GF-D8 (cell line): Measurements from ENCODE around the gene CXCL14.

Source experiments
- DNase-seq: peaks from one replicate; lab custom pipeline; 2025; lab: John Stamatoyannopoulos, UW

The CXCL14 gene, protein sequence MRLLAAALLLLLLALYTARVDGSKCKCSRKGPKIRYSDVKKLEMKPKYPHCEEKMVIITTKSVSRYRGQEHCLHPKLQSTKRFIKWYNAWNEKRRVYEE

DNA sequence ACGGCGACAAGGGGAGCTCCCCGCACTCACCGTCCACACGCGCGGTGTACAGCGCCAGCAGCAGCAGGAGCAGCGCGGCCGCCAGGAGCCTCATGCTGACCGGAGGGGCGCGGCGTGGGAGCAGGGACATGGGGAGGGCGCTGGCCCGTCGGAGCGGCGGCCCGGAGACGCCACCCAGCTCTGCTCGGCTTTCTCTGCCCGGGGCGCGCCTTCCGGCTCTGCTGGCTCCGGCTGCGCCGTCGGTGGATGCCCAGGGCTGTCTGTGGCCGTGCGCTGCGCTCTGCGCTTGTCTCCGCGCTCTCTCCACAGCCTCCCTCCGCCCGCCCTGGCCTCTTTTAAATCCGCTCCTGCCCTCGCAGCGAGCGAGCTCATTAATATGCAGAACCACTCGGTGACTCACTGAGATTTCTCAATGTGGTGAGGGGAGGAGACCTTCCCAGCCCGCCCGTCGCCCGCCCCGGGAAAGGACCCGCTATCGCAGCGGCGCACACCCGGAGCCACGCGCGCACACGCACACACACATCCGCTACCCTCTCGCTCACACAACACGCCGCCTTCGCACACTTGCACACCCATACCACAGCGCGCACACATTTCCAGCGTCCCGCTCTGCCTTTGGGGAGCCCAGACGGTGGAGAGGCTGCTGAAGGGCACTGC, at the start of gene CXCL14:
CXCL14 (minus strand) TSS at position 307 of the 657 bp plus-strand sequence; CDS start at position 94, 213 bp downstream.
- DNase-seq = no peak

GRCh38 chr5:135626636-135627035, 47.8 kb upstream of the CXCL14 start:
- no peak for DNase-seq

DNA sequence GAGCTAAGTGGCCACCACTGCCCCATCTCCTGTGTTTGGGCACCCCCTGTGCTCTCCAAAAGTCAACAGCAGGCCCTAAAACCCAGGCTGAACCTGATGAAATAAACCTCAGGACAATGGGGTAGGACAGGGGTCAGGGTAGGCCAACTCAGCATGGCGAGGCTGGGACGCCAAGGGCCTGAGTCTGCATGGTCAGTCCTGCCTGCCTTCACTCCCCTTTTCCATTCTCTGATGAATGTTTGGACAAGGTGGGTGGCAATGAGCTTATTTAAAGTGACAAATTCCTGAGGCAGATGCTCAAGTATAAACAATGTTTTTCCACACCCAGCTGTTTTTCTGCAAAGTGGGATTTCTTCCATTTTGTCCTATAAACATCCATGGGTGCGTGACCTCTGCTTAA, 47.2 kb upstream of the CXCL14 start:
- DNase-seq = no peak

- DNase-seq = no peak
These were observed 46.7 kb upstream of the CXCL14 start for GRCh38 chr5:135625486-135625885.

- no peak for DNase-seq
These were observed 46.3 kb upstream of the CXCL14 start for GRCh38 chr5:135625061-135625460.

DNA sequence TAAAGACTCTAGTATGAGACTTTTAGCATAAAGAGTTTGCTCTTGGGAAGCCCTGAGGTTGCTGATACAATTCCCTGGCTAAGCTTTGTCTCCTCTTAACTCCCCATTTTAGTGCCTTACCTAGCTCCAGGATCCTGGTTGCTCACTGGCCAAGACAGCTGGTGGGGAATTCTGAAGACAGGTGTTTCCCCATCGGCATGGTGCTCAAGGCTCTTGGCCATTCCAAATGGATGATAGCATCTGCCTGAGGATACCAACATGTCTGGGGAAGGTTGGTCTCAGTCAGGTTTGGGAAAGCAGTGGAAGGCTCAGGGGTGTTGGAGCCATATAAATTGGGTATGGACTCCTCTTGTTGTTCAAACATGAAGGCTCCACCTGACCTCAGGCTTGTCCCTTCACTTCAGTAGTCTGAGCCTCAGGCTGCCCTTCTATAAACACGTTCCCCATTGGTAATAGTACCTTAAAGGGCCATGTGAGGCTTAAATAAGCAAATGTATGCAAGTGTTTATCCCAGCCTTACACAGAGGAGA, 44.5 kb upstream of the CXCL14 start:
- no peak for DNase-seq

DNA sequence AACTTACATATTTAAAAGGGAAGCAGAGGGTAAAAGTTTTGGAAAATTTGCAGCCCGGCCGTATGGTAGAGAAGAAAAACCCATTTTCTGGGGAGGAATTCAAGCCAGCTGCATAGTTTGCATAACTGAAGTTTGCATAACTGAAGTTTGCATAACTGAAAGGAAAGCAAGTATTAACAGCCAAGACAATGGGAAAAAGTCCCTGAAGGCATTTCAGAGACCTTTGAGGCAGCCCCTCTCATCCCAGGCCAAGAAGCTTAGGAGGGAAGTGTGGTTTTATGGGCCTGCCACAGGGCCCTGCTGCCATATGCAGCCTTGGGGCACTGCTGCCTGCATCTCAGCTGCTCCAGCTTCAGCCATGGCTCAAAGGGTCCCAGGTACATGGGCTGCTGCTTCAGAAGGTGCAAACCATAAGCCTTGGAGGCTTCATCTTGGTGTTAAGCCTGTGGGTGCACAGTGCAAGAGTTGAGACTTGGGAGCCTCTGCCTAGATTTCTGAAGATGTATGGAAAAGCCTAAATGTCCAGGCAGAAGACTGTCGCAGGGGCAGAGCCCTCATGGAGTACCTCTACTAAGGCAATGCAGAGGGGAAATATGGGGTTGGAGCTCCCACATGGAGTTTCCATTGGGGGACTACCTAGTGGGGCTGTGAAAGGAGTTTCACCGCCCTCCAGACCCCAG, 36.9 kb upstream of the CXCL14 start:
- no peak for DNase-seq

DNA sequence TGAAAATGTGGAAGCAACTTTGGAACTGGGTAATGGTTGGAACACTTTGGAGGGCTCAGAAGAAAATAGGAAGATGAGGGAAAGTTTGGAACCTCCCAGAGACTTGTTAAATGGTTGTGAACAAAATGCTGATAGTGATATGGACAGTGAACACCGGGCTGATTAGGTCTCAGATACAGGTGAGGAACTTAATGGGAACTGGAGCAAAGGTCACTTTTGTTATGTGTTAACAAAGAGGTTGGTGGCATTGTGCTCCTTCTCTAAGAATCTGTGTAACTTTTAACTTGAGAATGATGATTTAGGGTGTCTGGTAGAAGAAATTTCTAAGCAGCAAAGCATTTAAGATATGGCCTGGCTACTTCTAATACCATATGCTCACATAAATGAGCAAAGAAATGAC, 36.4 kb upstream of the CXCL14 start:
- no peak for DNase-seq

DNA sequence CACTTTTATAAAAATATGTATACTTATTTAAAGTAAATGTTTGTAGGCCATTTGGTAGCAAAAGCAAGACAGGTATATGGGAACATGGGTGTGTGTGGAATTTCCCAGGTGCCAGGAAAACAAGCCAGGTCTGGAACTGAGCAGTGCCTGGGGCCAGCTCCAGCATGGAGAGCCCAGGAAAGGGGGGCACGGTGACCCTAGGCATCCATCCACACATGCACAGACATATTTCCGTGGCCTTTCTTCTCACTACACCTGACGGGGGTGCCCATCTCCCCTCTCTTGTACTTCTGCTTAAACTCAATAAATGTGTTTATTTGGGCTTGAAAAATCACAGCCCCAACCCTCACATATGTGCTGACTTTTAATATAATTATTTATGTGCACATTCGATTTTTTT, 31.2 kb upstream of the CXCL14 start:
- no peak for DNase-seq

DNA sequence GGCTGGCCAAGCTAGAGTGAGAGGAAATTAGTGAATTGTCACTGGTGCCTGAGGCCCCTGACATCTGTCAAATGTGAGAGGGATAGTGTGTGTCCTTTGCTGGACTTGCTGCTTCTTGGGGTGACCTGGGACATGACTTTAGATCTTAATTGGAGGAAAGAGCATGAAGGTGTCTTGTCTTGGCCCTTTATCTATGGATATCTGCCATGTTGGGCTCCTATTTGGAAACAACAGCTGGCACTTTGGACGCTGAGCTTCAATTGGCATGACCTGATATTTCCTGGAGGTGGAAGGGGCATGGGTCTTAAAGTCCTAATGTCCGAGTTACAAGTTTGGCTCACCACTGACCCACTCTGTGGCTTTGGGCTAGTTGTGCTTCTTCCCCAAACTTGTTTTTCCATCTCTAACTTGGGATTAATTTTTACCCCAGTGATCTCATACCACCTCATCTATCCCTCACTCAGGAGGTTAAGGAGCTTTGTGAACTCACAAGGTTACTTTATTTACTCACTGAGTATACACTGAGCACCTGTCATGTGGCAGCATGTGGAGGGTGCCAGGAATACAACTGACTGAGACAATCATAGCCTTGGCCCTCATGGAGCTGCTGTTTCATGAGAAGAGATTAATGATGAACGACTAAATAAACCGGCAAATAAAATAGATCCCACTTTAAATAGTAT, 30.1 kb upstream of the CXCL14 start:
- DNase-seq = no peak

DNA sequence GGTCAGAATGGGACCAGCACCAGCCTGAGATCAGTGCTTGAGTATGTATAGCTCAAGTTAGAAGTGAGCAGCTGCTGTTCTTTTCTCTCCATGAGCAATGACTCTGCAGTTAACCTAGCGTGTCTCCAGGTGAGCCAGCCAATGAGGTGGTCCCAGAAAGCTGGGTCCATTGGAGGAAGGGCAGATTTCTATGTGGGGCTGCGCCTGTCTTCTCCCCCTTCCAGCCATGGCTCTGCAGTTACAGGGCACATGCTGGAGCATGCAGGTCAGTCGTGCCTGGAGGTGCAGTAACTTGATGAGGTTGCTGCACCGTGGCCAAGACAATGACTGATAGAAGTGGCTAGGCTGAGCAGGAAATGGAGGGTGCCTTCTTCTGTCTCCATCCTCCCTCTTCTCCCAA, 29.6 kb upstream of the CXCL14 start:
- no peak for DNase-seq

DNA sequence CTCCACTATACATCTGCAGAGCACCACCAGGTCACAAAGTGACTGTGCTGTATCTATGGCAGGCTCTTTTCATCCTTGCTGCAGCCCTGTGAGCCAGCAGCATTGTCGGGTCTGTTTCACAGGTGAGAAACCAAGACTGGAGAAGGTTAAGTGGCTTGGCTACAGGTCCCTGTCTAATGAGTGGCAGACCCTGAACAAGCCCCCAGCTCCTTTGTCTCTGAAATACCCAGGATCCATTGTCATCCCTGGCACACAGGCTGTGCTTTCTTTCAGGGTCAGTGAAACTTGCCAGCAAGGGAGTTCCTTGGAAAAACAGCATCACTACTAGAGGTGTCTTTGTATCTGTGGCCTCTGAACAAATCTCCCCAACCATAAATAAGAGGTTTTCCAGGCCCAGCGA, 27.6 kb upstream of the CXCL14 start:
- DNase-seq = no peak

- no peak for DNase-seq
These were observed 26.4 kb upstream of the CXCL14 start for GRCh38 chr5:135605221-135605620.

- no peak for DNase-seq
These were observed 25.3 kb upstream of the CXCL14 start for GRCh38 chr5:135604056-135604455.

- no peak for DNase-seq
These were observed 24.3 kb upstream of the CXCL14 start for GRCh38 chr5:135602882-135603721.

DNA sequence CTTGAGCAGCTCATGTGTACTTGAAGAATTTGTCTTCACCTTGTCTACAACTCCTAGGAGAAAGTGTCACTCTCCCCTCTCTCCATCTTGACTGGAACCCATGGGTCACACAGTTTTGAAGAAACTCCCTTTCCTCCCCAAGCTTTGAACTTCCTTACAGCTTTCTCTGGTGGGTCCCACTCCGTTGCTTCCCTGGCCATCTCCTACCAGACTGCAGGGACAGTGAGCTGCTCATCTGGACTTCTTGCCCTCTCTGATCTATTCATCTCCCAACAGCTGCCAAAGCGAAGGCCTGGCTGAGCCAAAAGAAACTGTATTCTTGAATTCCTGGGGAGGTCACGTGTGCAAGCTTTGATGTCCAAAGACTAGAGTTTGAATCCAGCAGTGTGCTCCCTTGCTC, 22.7 kb upstream of the CXCL14 start:
- DNase-seq = no peak

- no peak for DNase-seq
These were observed 22.2 kb upstream of the CXCL14 start for GRCh38 chr5:135600971-135601381.

DNA sequence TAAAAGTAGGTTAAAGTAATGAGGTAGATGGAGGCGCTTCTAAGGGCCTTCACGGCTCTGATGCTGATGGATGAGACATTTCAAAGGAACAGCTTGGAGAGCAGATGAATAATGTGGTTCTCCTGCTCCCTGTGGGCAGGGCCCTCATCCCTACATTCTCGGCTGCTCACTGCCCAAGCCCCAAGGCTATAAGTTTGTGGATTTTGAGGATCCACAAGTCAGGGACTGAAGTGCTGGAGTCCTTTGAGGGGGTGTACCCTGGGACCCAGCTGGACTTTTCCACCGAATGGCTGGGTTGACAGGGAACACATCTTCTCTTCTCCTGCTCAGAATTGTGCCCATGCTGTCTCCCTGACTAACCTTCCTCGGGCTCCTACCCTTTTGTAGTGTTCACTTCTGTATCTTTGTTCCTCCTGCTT, 21.4 kb upstream of the CXCL14 start:
- no peak for DNase-seq

GRCh38 chr5:135599421-135600151, 20.8 kb upstream of the CXCL14 start:
- DNase-seq = no peak

GRCh38 chr5:135598691-135599395, 20.1 kb upstream of the CXCL14 start:
- DNase-seq = no peak

DNA sequence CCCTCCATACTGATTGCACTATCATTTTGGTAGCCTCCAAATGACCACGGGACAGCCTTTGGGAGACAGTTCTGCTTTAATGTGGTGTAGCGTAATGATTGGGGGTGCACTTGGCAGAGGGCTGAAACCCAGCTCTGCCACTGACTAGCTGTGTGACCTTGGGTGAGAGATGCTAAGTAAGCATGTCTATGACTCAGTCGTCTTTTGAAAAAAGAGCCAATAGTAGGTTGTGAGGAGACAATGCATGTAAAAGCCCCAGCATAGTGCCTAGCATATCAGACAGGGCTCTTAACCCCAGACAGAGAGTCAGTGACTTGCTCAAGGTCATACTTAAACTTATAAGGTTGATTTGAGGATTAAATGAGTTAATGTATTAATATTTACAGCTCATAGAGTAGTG, 18.0 kb upstream of the CXCL14 start:
- DNase-seq = no peak
